ENCODE results near the gene LAMTOR4.

LAMTOR4 gene

DNA sequence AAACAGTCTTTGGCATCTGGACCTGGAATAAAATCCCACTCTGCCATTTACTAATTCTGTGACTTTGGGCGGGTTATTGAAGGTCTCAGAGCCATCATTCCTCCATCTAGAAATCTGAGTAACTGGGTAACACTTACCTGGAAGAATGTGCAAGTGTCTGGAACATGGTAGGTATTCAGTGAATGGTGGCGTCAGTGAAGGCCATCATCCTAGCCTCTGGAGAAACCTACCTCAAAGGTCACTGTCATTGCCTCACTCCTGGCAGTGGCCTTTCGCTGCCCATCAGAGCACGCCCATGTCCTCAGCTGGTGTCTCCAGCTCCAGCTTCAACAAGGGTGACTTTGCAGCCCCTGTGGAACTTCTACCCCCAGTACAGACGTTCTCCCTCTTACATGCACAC lies 15.2 kb downstream of the LAMTOR4 start:
- Histone ChIP-seq H3F3A (ENCODE audit: control insufficient read depth, insufficient read depth) (peaks cover 3% of the 10 kb centered on the region; the same call in 1 of the 2 replicates), H3K9me2 (replicated peaks; ENCODE audit: control insufficient read depth, low read length) (no peaks in the 10 kb centered on the region), H3K27me3 (ENCODE audit: control insufficient read depth, low read length) (peaks cover 16% of the 10 kb centered on the region), H3K9me3 (ENCODE audit: control insufficient read depth, insufficient read depth, low read length) (no peaks in the 10 kb centered on the region), H3K4me3 (ENCODE audit: low read length) (no peak overlapping the region), H3K4me2 (ENCODE audit: low read length) (peak overlapping the region; percentile 36; the same call in 1 of the 2 replicates), H3K4me1 (ENCODE audit: control insufficient read depth, low read length) (peaks cover 42% of the 10 kb centered on the region), H3K27ac (ENCODE audit: low read depth, low read length) (no peak overlapping the region), H3K79me2 (ENCODE audit: control insufficient read depth, low read length) (peaks cover 4% of the 10 kb centered on the region), H4K20me1 (ENCODE audit: control insufficient read depth, insufficient read depth, low read depth, low read length) (no peaks in the 10 kb centered on the region), H3K36me3 (ENCODE audit: control insufficient read depth, low read length) (no peaks in the 10 kb centered on the region)
- TF ChIP-seq, protein P1, sequence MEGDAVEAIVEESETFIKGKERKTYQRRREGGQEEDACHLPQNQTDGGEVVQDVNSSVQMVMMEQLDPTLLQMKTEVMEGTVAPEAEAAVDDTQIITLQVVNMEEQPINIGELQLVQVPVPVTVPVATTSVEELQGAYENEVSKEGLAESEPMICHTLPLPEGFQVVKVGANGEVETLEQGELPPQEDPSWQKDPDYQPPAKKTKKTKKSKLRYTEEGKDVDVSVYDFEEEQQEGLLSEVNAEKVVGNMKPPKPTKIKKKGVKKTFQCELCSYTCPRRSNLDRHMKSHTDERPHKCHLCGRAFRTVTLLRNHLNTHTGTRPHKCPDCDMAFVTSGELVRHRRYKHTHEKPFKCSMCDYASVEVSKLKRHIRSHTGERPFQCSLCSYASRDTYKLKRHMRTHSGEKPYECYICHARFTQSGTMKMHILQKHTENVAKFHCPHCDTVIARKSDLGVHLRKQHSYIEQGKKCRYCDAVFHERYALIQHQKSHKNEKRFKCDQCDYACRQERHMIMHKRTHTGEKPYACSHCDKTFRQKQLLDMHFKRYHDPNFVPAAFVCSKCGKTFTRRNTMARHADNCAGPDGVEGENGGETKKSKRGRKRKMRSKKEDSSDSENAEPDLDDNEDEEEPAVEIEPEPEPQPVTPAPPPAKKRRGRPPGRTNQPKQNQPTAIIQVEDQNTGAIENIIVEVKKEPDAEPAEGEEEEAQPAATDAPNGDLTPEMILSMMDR (IDR thresholded peaks at IDR 0.05; ENCODE audit: low read depth, low read length, poor library complexity, severe bottlenecking): no peak
- no peak for TF ChIP-seq EZH2phosphoT487 (IDR thresholded peaks at IDR 0.05; ENCODE audit: borderline replicate concordance, low read length)

DNA sequence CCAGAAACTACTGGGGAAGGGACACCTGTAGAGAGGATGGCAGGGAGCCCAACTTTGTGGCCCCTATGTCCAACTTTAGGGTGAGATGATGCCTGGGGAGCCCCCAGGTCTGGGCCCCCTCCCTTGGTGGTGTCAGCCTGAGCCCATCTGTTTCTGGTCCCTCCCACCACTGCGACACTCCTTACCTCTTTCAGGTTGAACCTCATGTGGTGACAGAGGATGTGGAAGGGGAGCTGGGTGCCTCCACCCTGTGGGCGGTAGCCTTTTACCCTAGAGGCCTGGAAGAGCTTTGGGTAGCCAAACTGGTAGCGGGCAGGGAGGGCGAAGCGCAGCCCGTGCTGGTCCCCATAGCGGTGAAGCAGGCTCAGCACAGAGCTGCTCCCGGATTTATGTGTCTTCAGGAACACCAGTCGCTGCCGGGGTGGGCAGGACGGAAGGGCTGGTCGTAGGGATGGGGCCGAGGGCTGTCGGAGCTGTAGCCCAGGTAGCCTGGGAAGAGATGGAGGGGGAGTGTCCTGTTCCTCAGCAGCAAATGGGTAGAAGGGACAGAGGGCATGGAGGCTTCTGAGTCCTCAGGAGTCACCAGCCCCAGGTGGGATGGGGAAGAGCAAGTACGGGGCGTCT lies 17.7 kb downstream of the LAMTOR4 start:
- no peak overlapping the region for H3K27ac ChIP-seq (ENCODE audit: low read depth, low read length)
- H3K27me3 ChIP-seq (ENCODE audit: control insufficient read depth, low read length): peaks cover 16% of the 10 kb centered on the region
- no peak overlapping the region for H3K4me3 ChIP-seq (ENCODE audit: low read length)
- H4K20me1 ChIP-seq (ENCODE audit: control insufficient read depth, insufficient read depth, low read depth, low read length): no peaks in the 10 kb centered on the region
- H3K79me2 ChIP-seq (ENCODE audit: control insufficient read depth, low read length): no peaks in the 10 kb centered on the region
- no peak overlapping the region for H3K4me2 ChIP-seq (ENCODE audit: low read length)
- TF ChIP-seq EZH2phosphoT487 (IDR thresholded peaks at IDR 0.05; ENCODE audit: borderline replicate concordance, low read length): no peak
- TF ChIP-seq, protein P1 (IDR thresholded peaks at IDR 0.05; ENCODE audit: low read depth, low read length, poor library complexity, severe bottlenecking): no peak
- peaks cover 12% of the 10 kb centered on the region; the same call in 1 of the 2 replicates for H3F3A ChIP-seq (ENCODE audit: control insufficient read depth, insufficient read depth)
- H3K9me2 ChIP-seq (replicated peaks; ENCODE audit: control insufficient read depth, low read length): no peaks in the 10 kb centered on the region
- peaks cover 11% of the 10 kb centered on the region; the same call in 1 of the 2 replicates for H3K36me3 ChIP-seq (ENCODE audit: control insufficient read depth, low read length)
- H3K9me3 ChIP-seq (ENCODE audit: control insufficient read depth, insufficient read depth, low read length): no peaks in the 10 kb centered on the region
- peaks cover 63% of the 10 kb centered on the region for H3K4me1 ChIP-seq (ENCODE audit: control insufficient read depth, low read length)

DNA sequence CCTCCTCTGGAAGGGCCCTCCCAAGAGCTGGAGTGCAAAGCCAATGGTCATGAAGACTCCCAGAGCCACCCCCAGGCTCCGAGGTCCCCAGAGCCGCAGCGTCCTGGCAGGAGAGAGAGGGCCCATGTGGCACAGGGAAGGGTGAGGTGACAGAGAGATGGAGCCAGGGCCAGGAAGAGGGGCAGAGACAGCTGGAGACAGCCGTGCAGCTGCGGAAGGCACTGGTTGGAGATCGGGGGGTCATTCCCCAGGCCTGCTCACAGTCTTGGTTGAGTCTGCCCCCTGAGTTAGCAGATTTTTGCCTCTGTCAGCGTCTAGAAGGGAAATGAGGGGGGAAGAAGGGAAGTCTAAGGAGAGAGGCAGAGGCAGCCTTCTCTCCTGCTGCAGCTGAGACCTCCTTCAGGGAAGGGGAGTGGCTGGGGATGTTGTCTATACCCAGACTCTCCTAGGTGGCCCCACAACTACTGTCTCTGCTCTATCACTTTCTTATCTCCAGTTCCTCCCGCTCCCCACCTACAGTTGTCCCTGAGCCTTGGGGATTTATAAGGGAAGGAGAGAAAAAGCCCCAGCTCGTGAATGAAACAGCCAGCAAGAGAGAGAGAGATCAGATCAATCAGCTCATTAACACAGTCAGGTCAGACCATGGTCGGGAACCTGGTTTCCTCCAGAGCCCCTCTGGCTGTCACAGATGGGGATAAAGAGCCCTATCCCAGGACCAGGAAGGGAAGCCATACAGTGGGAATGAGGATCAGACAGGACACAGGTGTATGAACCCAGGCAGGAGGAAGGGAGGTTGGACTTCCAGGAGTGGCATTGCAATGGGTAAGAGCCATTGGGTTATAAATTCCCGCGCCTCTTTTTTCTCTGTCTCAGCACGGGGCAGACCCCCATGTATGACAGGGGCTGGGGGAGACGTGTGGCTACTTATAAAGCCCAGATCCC lies 18.5 kb downstream of the LAMTOR4 start:
- peaks cover 11% of the 10 kb centered on the region; the same call in 1 of the 2 replicates for H3K36me3 ChIP-seq (ENCODE audit: control insufficient read depth, low read length)
- peaks cover 16% of the 10 kb centered on the region for H3K27me3 ChIP-seq (ENCODE audit: control insufficient read depth, low read length)
- H4K20me1 ChIP-seq (ENCODE audit: control insufficient read depth, insufficient read depth, low read depth, low read length): no peaks in the 10 kb centered on the region
- no peaks in the 10 kb centered on the region for H3K79me2 ChIP-seq (ENCODE audit: control insufficient read depth, low read length)
- TF ChIP-seq EZH2phosphoT487 (IDR thresholded peaks at IDR 0.05; ENCODE audit: borderline replicate concordance, low read length): no peak
- TF ChIP-seq, protein P1 (IDR thresholded peaks at IDR 0.05; ENCODE audit: low read depth, low read length, poor library complexity, severe bottlenecking): no peak
- H3F3A ChIP-seq (ENCODE audit: control insufficient read depth, insufficient read depth): peaks cover 16% of the 10 kb centered on the region
- peaks cover 69% of the 10 kb centered on the region for H3K4me1 ChIP-seq (ENCODE audit: control insufficient read depth, low read length)
- no peak overlapping the region for H3K27ac ChIP-seq (ENCODE audit: low read depth, low read length)
- H3K4me3 ChIP-seq (ENCODE audit: low read length): peak overlapping the region; percentile 65
- peak overlapping the region; percentile 80 for H3K4me2 ChIP-seq (ENCODE audit: low read length)
- no peaks in the 10 kb centered on the region for H3K9me3 ChIP-seq (ENCODE audit: control insufficient read depth, insufficient read depth, low read length)
- no peaks in the 10 kb centered on the region for H3K9me2 ChIP-seq (replicated peaks; ENCODE audit: control insufficient read depth, low read length)
